Mucosa of descending colon (tissue), 3 donors: ENCODE measurements around the gene SCRG1. TPM values are rescaled to one million over a fixed set of nuclear protein-coding genes. Genes with fewer than 3 reads are reported as not detected.

Experiments
- ATAC-seq: fragments of 200-7000 bp; cut with Tn5 transposase; one replicate; pipeline ENCODE4 v1.9.1; 2020; ENCODE audit warnings: mild to moderate bottlenecking, moderate library complexity
- DNase-seq, 3 donors: peaks; one replicate each; pipeline ENCODE4 v3.0.0-alpha.2; 2020
- H3K36me3 ChIP-seq: fragments of 200-600 bp; one replicate; pipeline ENCODE4 v1.8.0; 2021; ENCODE audit warnings: low read depth, mild to moderate bottlenecking
- H3K4me1 ChIP-seq: fragments of 200-600 bp; one replicate; pipeline ENCODE4 v1.8.0; 2021; ENCODE audit warnings: low read depth, mild to moderate bottlenecking
- H3K4me3 ChIP-seq: fragments of 200-600 bp; one replicate; pipeline ENCODE4 v1.8.0; 2021; ENCODE audit warnings: mild to moderate bottlenecking
- H3K9me3 ChIP-seq: fragments of 200-600 bp; one replicate; pipeline ENCODE4 v1.8.0; 2021; ENCODE audit warnings: mild to moderate bottlenecking
- CTCF ChIP-seq: fragments of 200-600 bp; IDR thresholded peaks from one replicate; pipeline ENCODE4 v1.8.0; 2022; ENCODE audit warnings: antibody characterized with exemption, mild to moderate bottlenecking
- intact Hi-C, 2 donors: fragments of 100-400 bp; cut with DNase I in 1 of 2; cut with micrococcal nuclease in 1 of 2; formaldehyde crosslinking; loops; one replicate each; pipeline versions ENCODE4 v1.11.0 to v1.11.1; 2022; cut with DNase I, micrococcal nuclease
- long read RNA-seq, 2 donors: library from polyadenylated mRNA; unstranded; transcript quantifications; one replicate each; pipeline ENCODE4 v2.0.0, GENCODE V29; 2019 to 2021
- total RNA-seq, 3 donors: library from RNA; stranded (reverse); fragmentation: NEBNext Ultra II Directional in 2 of 3; extraction: Animal tissue kit (Norgen Biotek cat#: 25700) in 2 of 3; gene quantifications; one replicate each; pipeline versions ENCODE4 v1.2.1 to v1.2.4, GENCODE V29; 2021 to 2023
- donor health status: DM: no; HTN: no; CAD: no; lungs with moderate emphysema.
- donor health status: DM: no; HTN: no; CAD: no.
- donor health status: DM: no; HTN: yes; CAD: no.

Gene SCRG1
- 1 to 10 TPM in 1 of 3 donors, under 1 TPM in 2; 0.06 to 3.4 (median 0.41) TPM for total RNA-seq
- long read RNA-seq, donor 1, full-length matches to known transcripts: 3 of 7 reads
- long read RNA-seq, donor 1, partial matches to known transcripts: 1 of 7 reads
- long read RNA-seq, donor 1, other reads (novel, unspliced or antisense): 3 of 7 reads
- long read RNA-seq, donor 2, full-length matches to known transcripts: 3 of 3 reads
- long read RNA-seq, donor 2, partial matches to known transcripts: 0 of 3 reads
- long read RNA-seq, donor 2, other reads (novel, unspliced or antisense): 0 of 3 reads

GRCh38 chr4:173398779-173399415, at the start of gene SCRG1:
TSS of gene SCRG1 (minus strand) at chr4:173399116. CDS start at chr4:173391414, 7,702 bp downstream.
- TF ChIP-seq CTCF: no peak
- H3K9me3 ChIP-seq: no peaks in the 10 kb centered on the region
- ATAC-seq (no peak), DNase-seq (no peak)
- intact Hi-C loops: no loop called here
- H3K4me3 ChIP-seq: no peak within 1 kb of the TSS
- H3K36me3 ChIP-seq: no peaks in the 10 kb centered on the region
- no peaks in the 10 kb centered on the region for H3K4me1 ChIP-seq

GRCh38 chr4:173448103-173448502, 49.2 kb upstream of the SCRG1 start:
- Histone ChIP-seq H3K4me1 (no peaks in the 10 kb centered on the region), H3K4me3 (no peak overlapping the region), H3K9me3 (no peaks in the 10 kb centered on the region), H3K36me3 (no peaks in the 10 kb centered on the region)
- ATAC-seq: no peak
- no peak for TF ChIP-seq CTCF
- intact Hi-C loops: no loop called here
- no peak for DNase-seq

GRCh38 chr4:173446416-173446815, 47.5 kb upstream of the SCRG1 start:
- TF ChIP-seq CTCF: no peak
- DNase-seq (no peak), ATAC-seq (no peak)
- Histone ChIP-seq H3K9me3 (no peaks in the 10 kb centered on the region), H3K36me3 (no peaks in the 10 kb centered on the region), H3K4me3 (no peak overlapping the region), H3K4me1 (no peaks in the 10 kb centered on the region)
- intact Hi-C loops: no loop called here

GRCh38 chr4:173443121-173443520, 44.2 kb upstream of the SCRG1 start:
- H3K9me3 ChIP-seq: no peaks in the 10 kb centered on the region
- TF ChIP-seq CTCF: no peak
- intact Hi-C loops: no loop called here

GRCh38 chr4:173442223-173442932, 43.5 kb upstream of the SCRG1 start:
- Histone ChIP-seq H3K36me3 (no peaks in the 10 kb centered on the region), H3K4me3 (no peak overlapping the region), H3K4me1 (no peaks in the 10 kb centered on the region), H3K9me3 (no peaks in the 10 kb centered on the region)
- intact Hi-C loops: no loop called here
- DNase-seq: no peak
- TF ChIP-seq CTCF: no peak
- no peak for ATAC-seq

More at GRCh38 chr4:173443121-173443520, 44.2 kb upstream of the SCRG1 start:
- no peak for DNase-seq
- Histone ChIP-seq H3K36me3 (no peaks in the 10 kb centered on the region), H3K4me3 (no peak overlapping the region), H3K4me1 (no peaks in the 10 kb centered on the region)
- ATAC-seq: no peak
